Duodenal mucosa (tissue), 2 donors: ENCODE data around the gene RPS6KB2.
A peak's percentile ranks its signal among the peaks of the same experiment; 100 is the strongest.

Experiments used
- H3K27ac ChIP-seq: one replicate; pipeline ENCODE4 v1.7.0; 2013; ENCODE audit warnings: low read depth, low read length
- H3K27me3 ChIP-seq, 2 donors: one replicate each; pipeline ENCODE4 v1.7.0; 2013; ENCODE audit warnings: low read length in 2 of 2, control low read depth in 1 of 2; ENCODE audit not compliant: insufficient read depth in 2 of 2, control insufficient read depth in 1 of 2
- H3K36me3 ChIP-seq, 2 donors: one replicate each; pipeline ENCODE4 v1.7.0; 2013; ENCODE audit warnings: low read length in 2 of 2, control low read depth in 1 of 2; ENCODE audit not compliant: insufficient read depth in 2 of 2, control insufficient read depth in 1 of 2
- H3K4me1 ChIP-seq, 2 donors: one replicate each; pipeline ENCODE4 v1.7.0; 2013; ENCODE audit warnings: low read length in 2 of 2, control low read depth in 1 of 2; ENCODE audit not compliant: insufficient read depth in 2 of 2, control insufficient read depth in 1 of 2
- H3K4me3 ChIP-seq, 2 donors: one replicate each; pipeline ENCODE4 v1.7.0; 2013; ENCODE audit warnings: low read length in 2 of 2, low read depth in 1 of 2
- H3K9ac ChIP-seq, 2 donors: one replicate each; pipeline ENCODE4 v1.7.0; 2013; ENCODE audit warnings: low read length in 2 of 2, low read depth in 1 of 2
- H3K9me3 ChIP-seq, 2 donors: one replicate each; pipeline ENCODE4 v1.7.0; 2013; ENCODE audit warnings: low read length in 2 of 2, control low read depth in 1 of 2; ENCODE audit not compliant: control insufficient read depth in 1 of 2

RPS6KB2 gene

DNA sequence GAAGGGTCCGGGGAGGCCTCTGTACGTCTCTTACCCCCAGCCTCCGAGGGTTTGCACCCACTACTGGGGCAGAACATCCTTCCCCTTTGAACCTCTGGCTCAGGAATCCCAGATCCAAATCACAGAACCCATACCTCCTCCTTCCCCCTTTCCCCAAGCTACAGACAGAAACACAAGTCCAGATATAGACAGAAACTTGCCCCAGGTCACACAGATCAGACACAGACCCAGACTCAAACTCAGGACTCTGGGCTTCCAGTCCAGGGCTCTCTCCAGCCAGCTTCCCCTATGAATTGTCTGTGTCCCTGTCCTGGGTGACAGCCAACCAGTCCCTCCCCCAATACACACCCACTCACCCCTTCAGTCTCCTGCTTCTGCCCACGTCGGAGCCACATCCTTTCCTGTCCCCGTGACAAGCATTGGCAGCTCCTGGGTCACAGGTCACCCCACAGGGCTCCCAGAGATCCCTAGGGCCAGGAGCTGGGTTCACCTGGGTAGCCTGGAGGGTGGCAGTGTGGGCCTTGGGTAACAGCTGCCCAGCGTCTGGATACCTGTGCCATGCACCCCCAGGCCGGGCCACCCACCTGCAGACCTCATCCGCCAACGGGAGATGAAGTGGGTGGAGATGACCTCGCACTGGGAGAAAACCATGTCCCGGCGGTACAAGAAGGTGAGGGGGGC, 23.6 kb upstream of the RPS6KB2 start:
- peak overlapping the region; percentile 1 for H3K27ac ChIP-seq
- H3K4me3 ChIP-seq: peak overlapping the region; percentile 56 to 64
- no peaks in the 10 kb centered on the region for H3K36me3 ChIP-seq
- H3K9ac ChIP-seq: peak overlapping the region; percentile 38 to 56
- H3K27me3 ChIP-seq: no peaks in the 10 kb centered on the region
- H3K9me3 ChIP-seq: no peaks in the 10 kb centered on the region
- peaks cover 9 to 72% of the 10 kb centered on the region in 2 donors for H3K4me1 ChIP-seq

- Histone ChIP-seq H3K4me1 (peaks cover 11 to 73% of the 10 kb centered on the region in 2 donors), H3K9ac (peak overlapping the region in 1 of 2 donors; percentile 56), H3K9me3 (no peaks in the 10 kb centered on the region), H3K4me3 (peak overlapping the region in 1 of 2 donors; percentile 64), H3K36me3 (no peaks in the 10 kb centered on the region), H3K27me3 (peaks cover 0 to 1% of the 10 kb centered on the region in 2 donors), H3K27ac (no peak overlapping the region)
These were observed 23.1 kb upstream of the RPS6KB2 start for GRCh38 chr11:67405196-67405567.

DNA sequence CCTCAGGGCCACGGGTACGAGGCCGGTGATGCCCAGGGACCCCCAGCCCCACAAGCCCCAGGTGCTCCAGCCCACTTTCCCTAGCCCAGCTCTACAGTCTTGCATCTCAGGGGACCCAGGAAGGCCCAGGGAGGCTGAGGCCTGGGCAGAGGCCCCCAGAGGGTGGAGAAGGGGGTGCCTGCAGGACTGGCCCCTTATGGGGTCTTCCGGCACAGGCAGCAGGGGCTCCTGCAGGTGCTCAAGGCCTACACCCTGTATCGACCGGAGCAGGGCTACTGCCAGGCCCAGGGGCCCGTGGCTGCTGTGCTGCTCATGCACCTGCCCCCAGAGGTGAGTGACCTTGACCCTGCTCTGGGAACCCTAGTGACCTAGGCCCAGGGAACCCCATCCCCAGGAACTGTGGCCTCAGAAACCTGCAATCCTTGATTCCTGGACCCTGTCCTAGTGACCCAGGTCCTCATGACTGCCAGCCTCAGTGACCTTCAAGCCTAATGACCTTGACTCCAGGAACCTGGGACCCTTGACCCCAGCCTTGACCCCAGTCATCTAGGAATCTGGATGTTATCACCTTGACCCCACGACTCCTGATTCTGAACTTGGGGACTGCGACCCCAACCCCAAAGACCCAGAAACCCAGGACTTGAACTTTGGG, 22.5 kb upstream of the RPS6KB2 start:
- H3K27me3 ChIP-seq: peaks cover 0 to 8% of the 10 kb centered on the region in 2 donors
- peak overlapping the region in 1 of 2 donors; percentile 25 for H3K9ac ChIP-seq
- no peak overlapping the region for H3K27ac ChIP-seq
- H3K36me3 ChIP-seq: no peaks in the 10 kb centered on the region
- H3K9me3 ChIP-seq: no peaks in the 10 kb centered on the region
- peaks cover 5 to 73% of the 10 kb centered on the region in 2 donors for H3K4me1 ChIP-seq
- H3K4me3 ChIP-seq: peak overlapping the region in 1 of 2 donors; percentile 11

- peaks cover 5 to 69% of the 10 kb centered on the region in 2 donors for H3K4me1 ChIP-seq
- peaks cover 0 to 12% of the 10 kb centered on the region in 2 donors for H3K27me3 ChIP-seq
These were observed 21.8 kb upstream of the RPS6KB2 start for GRCh38 chr11:67406420-67406968.

DNA sequence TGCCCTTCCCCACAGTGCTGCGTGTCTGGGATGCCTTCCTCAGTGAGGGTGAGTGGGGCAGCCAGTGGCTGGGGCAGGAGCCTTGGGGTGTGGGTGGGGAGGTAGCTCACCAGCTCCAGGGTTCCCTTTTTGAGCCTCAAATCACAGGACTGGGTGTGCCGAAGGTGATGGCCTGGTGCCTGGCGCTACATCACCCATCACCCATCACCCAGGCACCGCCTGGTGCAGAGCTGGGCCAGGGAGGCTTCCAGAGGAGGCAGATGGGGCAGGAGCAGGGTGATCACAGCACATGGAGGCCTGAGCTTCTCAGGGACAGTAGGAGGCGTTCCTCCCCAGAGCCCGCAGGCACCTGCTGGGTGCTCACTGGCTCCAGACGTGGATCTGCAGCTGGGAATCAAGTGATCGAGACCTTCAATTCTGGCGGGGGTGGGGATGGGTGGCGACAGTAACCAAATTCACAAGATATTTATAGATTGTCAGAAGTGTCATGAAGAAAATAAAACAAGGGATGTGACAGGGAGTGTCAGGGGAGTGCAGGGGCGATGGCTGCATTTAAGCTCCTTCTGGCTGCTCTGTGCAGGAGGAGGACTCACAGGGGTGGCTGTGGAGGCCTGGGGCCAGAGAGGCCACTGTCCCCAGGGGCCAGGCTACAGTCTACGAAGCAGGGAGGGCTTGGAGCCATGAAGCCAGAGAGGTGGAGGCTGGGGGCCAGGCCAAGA, 21.2 kb upstream of the RPS6KB2 start:
- Histone ChIP-seq H3K36me3 (no peaks in the 10 kb centered on the region), H3K9me3 (no peaks in the 10 kb centered on the region), H3K27ac (no peak overlapping the region), H3K4me1 (peaks cover 5 to 66% of the 10 kb centered on the region in 2 donors), H3K27me3 (peaks cover 6 to 15% of the 10 kb centered on the region in 2 donors), H3K9ac (no peak overlapping the region), H3K4me3 (peak overlapping the region in 1 of 2 donors; percentile 9)

More at GRCh38 chr11:67406420-67406968, 21.8 kb upstream of the RPS6KB2 start:
- Histone ChIP-seq H3K4me3 (peak overlapping the region in 1 of 2 donors; percentile 11), H3K27ac (no peak overlapping the region), H3K36me3 (no peaks in the 10 kb centered on the region), H3K9me3 (no peaks in the 10 kb centered on the region), H3K9ac (no peak overlapping the region)

DNA sequence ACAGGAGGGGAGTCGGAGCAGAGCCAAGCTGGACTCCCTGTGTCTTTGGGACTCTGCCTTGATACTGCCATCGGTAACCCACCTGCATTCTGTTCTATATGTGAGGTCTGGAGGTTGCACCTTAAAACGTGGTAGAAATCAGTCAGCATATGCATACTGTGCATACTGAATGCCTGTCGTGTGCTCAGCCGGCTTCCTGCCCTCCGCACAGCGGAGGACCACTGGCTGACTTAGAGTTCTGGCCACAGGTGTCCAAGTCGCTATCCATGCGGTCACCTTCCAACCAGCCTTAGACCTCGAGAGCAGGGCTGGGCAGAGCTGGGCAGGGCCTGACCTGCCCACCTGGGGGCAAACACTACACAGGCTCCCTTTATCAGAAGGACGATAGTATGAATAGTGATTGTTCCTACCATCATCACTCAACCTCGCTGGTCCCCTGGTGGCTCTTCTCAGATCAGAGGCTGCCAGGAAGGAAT, 20.6 kb upstream of the RPS6KB2 start:
- H3K9ac ChIP-seq: peak overlapping the region in 1 of 2 donors; percentile 33
- no peaks in the 10 kb centered on the region for H3K9me3 ChIP-seq
- H3K27me3 ChIP-seq: peaks cover 6 to 15% of the 10 kb centered on the region in 2 donors
- peaks cover 5 to 61% of the 10 kb centered on the region in 2 donors for H3K4me1 ChIP-seq
- peak overlapping the region in 1 of 2 donors; percentile 0 for H3K4me3 ChIP-seq
- H3K27ac ChIP-seq: no peak overlapping the region
- H3K36me3 ChIP-seq: no peaks in the 10 kb centered on the region

- Histone ChIP-seq H3K4me1 (peaks cover 5 to 55% of the 10 kb centered on the region in 2 donors), H3K9ac (peak overlapping the region; percentile 25 to 33), H3K4me3 (peak overlapping the region; percentile 5 to 7), H3K27ac (peak overlapping the region; percentile 32), H3K27me3 (peaks cover 6 to 15% of the 10 kb centered on the region in 2 donors), H3K9me3 (no peaks in the 10 kb centered on the region), H3K36me3 (no peaks in the 10 kb centered on the region)
These were observed 19.7 kb upstream of the RPS6KB2 start for GRCh38 chr11:67408437-67409200.

- Histone ChIP-seq H3K27me3 (peaks cover 6 to 15% of the 10 kb centered on the region in 2 donors), H3K4me1 (peaks cover 5 to 55% of the 10 kb centered on the region in 2 donors), H3K4me3 (peak overlapping the region; percentile 13 to 55), H3K27ac (peak overlapping the region; percentile 39), H3K9ac (peak overlapping the region; percentile 10 to 25), H3K36me3 (no peaks in the 10 kb centered on the region), H3K9me3 (no peaks in the 10 kb centered on the region)
These were observed 19.0 kb upstream of the RPS6KB2 start for GRCh38 chr11:67409261-67409666.

GRCh38 chr11:67409781-67410368, 18.4 kb upstream of the RPS6KB2 start:
- Histone ChIP-seq H3K4me3 (peak overlapping the region; percentile 13 to 55), H3K27me3 (peaks cover 6 to 15% of the 10 kb centered on the region in 2 donors), H3K36me3 (no peaks in the 10 kb centered on the region), H3K4me1 (peaks cover 5 to 55% of the 10 kb centered on the region in 2 donors), H3K9me3 (no peaks in the 10 kb centered on the region), H3K27ac (peak overlapping the region; percentile 39), H3K9ac (peak overlapping the region in 1 of 2 donors; percentile 10)
